Measurements from ENCODE around the gene ACOXL.

- TF ChIP-seq CTCF (IDR thresholded peaks at IDR 0.05; ENCODE audit: insufficient read depth, low read depth, low read length) (no peak), EZH2 (IDR thresholded peaks at IDR 0.05; ENCODE audit: insufficient read depth, low read length) (no peak)
Measured at GRCh38 chr2:111041398-111042202, 309.2 kb downstream of the ACOXL start.

Measured in astrocyte (in vitro differentiated cells and primary cell).